WTC11 (cell line): Measurements from ENCODE around the gene HOXC5. TPM values are rescaled to one million over a fixed set of nuclear protein-coding genes. Genes with fewer than 3 reads are reported as not detected.
A peak's percentile ranks its signal among the peaks of the same experiment; 100 is the strongest.

Experiments used
- ATAC-seq: fragments of 200-7000 bp; cut with Tn5 transposase; 2 replicates; pipeline ENCODE4 v1.10.0; 2021; ENCODE audit warnings: mild to moderate bottlenecking, moderate library complexity
- CTCF ChIA-PET: fragments of 300-600 bp; sonication (Branson Sonifier 250); formaldehyde crosslinking; loops from one replicate; lab custom pipeline; 2021; ENCODE audit warnings: antibody characterized with exemption; lab: Charles Lee
- POLR2A ChIA-PET: fragments of 350-600 bp; sonication (Branson Sonifier 250); formaldehyde crosslinking; loops from one replicate; lab custom pipeline; 2021; ENCODE audit warnings: antibody characterized with exemption; lab: Charles Lee
- DNase-seq: peaks from one replicate; pipeline ENCODE4 v3.0.0; 2021; ENCODE audit warnings: low spot score
- H3K27ac Mint-ChIP-seq: 2 replicates; pipeline ENCODE4 v1.8.0; 2021; ENCODE audit warnings: mixed read lengths
- H3K27me3 Mint-ChIP-seq: 2 replicates; pipeline ENCODE4 v1.8.0; 2021; ENCODE audit warnings: low read depth, mild to moderate bottlenecking, moderate library complexity, mixed read lengths
- H3K36me3 Mint-ChIP-seq: 2 replicates; pipeline ENCODE4 v1.8.0; 2021; ENCODE audit warnings: mixed read lengths
- H3K4me1 Mint-ChIP-seq: 2 replicates; pipeline ENCODE4 v1.8.0; 2022; ENCODE audit warnings: mixed read lengths
- H3K4me3 Mint-ChIP-seq: 2 replicates; pipeline ENCODE4 v1.8.0; 2021; ENCODE audit warnings: mild to moderate bottlenecking, moderate library complexity, mixed read lengths
- H3K9me3 Mint-ChIP-seq: 2 replicates; pipeline ENCODE4 v1.8.0; 2021; ENCODE audit warnings: mixed read lengths
- AFF4 ChIP-seq: sonication (generic); formaldehyde crosslinking; IDR thresholded peaks from 2 replicates; pipeline ENCODE4 v1.8.1; 2023; ENCODE audit warnings: mild to moderate bottlenecking, missing genetic modification reagents, borderline replicate concordance
- ATF1 ChIP-seq: sonication (generic); formaldehyde crosslinking; IDR thresholded peaks from 2 replicates; pipeline ENCODE4 v1.8.1; 2023; ENCODE audit warnings: mild to moderate bottlenecking, moderate library complexity, missing genetic modification reagents
- CREB1 ChIP-seq: sonication (generic); formaldehyde crosslinking; IDR thresholded peaks from 2 replicates; pipeline ENCODE4 v1.8.0; 2023; ENCODE audit warnings: mild to moderate bottlenecking, missing genetic modification reagents
- CREM ChIP-seq: sonication (generic); formaldehyde crosslinking; IDR thresholded peaks from 2 replicates; pipeline ENCODE4 v1.8.1; 2022; ENCODE audit warnings: mild to moderate bottlenecking, missing genetic modification reagents, moderate library complexity
- JAZF1 ChIP-seq: fragments of 250-450 bp; sonication (Bioruptor Pico); IDR thresholded peaks from 2 replicates; pipeline ENCODE4 v1.9.0; 2021; ENCODE audit warnings: moderate library complexity, mild to moderate bottlenecking, inconsistent platforms
- OVOL2 ChIP-seq: fragments of 250-450 bp; sonication (Bioruptor Pico); IDR thresholded peaks from 2 replicates; pipeline ENCODE4 v1.9.0; 2021; ENCODE audit warnings: mild to moderate bottlenecking, borderline replicate concordance
- PRDM15 ChIP-seq: sonication (generic); formaldehyde crosslinking; IDR thresholded peaks from 2 replicates; pipeline ENCODE4 v1.8.0; 2022; ENCODE audit warnings: missing genetic modification reagents
- USF1 ChIP-seq: sonication (generic); formaldehyde crosslinking; IDR thresholded peaks from 2 replicates; pipeline ENCODE4 v1.8.0; 2022; ENCODE audit warnings: mild to moderate bottlenecking, missing genetic modification reagents
- USF2 ChIP-seq: sonication (generic); formaldehyde crosslinking; IDR thresholded peaks from 2 replicates; pipeline ENCODE4 v1.8.1; 2023; ENCODE audit warnings: mild to moderate bottlenecking, missing genetic modification reagents, moderate library complexity
- ZNF121 ChIP-seq: sonication (generic); formaldehyde crosslinking; IDR thresholded peaks from 2 replicates; pipeline ENCODE4 v1.8.0; 2023; ENCODE audit warnings: missing genetic modification reagents
- ZSCAN18 ChIP-seq: fragments of 250-450 bp; sonication (Bioruptor Pico); IDR thresholded peaks from 2 replicates; pipeline ENCODE4 v2.1.2; 2022; ENCODE audit warnings: mild to moderate bottlenecking, moderate library complexity
- total RNA-seq: library from RNA; stranded (reverse); gene quantifications from 3 replicates; pipeline ENCODE4 v1.2.3, GENCODE V29; 2021
- TF ChIP-seq, protein P1 (sequence below): sonication (generic); formaldehyde crosslinking; IDR thresholded peaks from 2 replicates; pipeline ENCODE4 v1.8.1; 2022; ENCODE audit warnings: missing genetic modification reagents, borderline replicate concordance
- TF ChIP-seq, protein P2 (sequence below): sonication (generic); formaldehyde crosslinking; IDR thresholded peaks from 2 replicates; pipeline ENCODE4 v1.8.0; 2022; ENCODE audit warnings: mild to moderate bottlenecking, missing genetic modification reagents

The HOXC5 gene
- total RNA-seq, 1 experiment from 2014 or later = not detected

DNA sequence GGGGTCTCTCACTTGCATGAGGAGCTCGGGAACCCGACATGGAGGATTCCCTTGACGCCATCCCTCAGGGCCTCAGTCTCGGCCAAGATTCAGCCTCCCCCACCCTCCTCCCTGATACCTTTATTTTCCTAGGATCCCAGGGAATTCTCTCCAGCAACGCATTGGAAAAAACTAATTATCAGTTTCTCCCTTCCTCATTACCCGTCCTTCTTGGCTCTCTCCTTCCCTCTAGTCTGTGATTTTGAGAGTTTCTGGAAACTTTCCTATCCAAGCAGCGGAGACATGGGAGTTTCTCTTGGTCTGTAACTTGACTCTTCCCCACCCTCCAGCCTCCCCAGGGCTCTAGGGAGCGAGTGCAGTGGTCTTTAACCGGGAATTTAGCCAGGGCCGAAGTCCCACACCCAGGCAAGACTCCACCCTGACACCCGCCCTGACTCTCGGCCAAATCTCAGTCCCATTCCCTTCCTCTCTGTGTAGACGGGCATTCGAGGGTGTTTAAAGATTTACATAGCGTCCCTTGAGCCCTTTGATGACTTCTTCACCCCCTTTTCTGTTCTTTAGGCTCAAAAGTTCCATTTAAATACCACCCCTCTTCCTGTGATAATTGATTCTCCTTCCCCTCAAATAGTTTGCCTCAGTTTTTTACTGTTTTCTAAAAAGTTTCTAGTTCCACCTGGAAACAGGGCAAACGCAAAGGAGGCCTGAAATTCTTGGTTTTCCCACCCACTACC is 6.7 kb downstream of the HOXC5 start:
- DNase-seq (no peak), ATAC-seq (peak; percentile 49; the same call in 1 of the 2 replicates)
- no peaks in the 10 kb centered on the region for H3K9me3 Mint-ChIP-seq
- ChIA-PET POLR2A (no interaction called here), CTCF (interaction anchor here (1.4 kb wide), 1 partner anchor 98 kb away, joined by 3 read pairs; no protein-coding TSS in a partner anchor)
- H3K27me3 Mint-ChIP-seq = peaks cover 100% of the 10 kb centered on the region
- peaks cover 9% of the 10 kb centered on the region for H3K4me1 Mint-ChIP-seq
- H3K4me3 Mint-ChIP-seq = no peak overlapping the region
- H3K36me3 Mint-ChIP-seq = no peaks in the 10 kb centered on the region
- H3K27ac Mint-ChIP-seq = no peak overlapping the region
- TF ChIP-seq ZSCAN18 (CRISPR knock-in tag) (no peak), USF1 (CRISPR knock-in tag) (0 out of 2 replicates have a peak, but pooled peaks have one; percentile 2)

GRCh38 chr12:54040148-54040494 is 7.3 kb downstream of the HOXC5 start:
- ATAC-seq (no peak; the same call in 1 of the 2 replicates), DNase-seq (no peak)
- H3K36me3 Mint-ChIP-seq = no peaks in the 10 kb centered on the region
- peaks cover 100% of the 10 kb centered on the region for H3K27me3 Mint-ChIP-seq
- no peak overlapping the region for H3K27ac Mint-ChIP-seq
- peaks cover 8% of the 10 kb centered on the region; the same call in 1 of the 2 replicates for H3K4me1 Mint-ChIP-seq
- no peaks in the 10 kb centered on the region for H3K9me3 Mint-ChIP-seq
- TF ChIP-seq USF1 (CRISPR knock-in tag) = peak; percentile 57; the same call in 1 of the 2 replicates
- TF ChIP-seq USF2 (CRISPR knock-in tag) = peak; percentile 74
- no peak for TF ChIP-seq JAZF1 (CRISPR knock-in tag)
- CTCF ChIA-PET = interaction anchor here (1.4 to 1.6 kb wide), 2 partner anchors 8 to 98 kb away, joined by 3 to 16 read pairs; partner anchors contain the start of gene HOXC5
- no peak overlapping the region for H3K4me3 Mint-ChIP-seq
- POLR2A ChIA-PET = no interaction called here

DNA sequence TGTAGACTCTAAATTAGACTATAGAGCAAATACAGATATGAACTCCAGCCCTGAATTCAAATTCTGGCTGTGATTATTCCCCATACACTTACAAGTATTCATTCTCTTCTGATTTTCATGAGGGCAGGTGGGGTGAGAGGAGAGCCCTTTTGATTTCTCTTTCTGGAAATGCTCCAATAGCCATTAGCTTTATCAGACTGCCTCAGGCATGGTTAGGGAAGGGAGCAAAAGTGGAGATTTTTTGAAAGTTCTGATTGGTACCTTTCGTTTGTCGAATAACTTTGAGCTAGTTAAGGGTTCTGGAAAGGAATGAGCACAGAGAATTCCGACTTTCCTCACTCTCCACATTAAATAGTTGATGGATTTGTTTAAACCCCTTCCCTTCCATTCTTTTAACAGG is 7.8 kb downstream of the HOXC5 start:
- H3K27me3 Mint-ChIP-seq = peaks cover 100% of the 10 kb centered on the region
- ATAC-seq = no peak
- H3K36me3 Mint-ChIP-seq = no peaks in the 10 kb centered on the region
- no peaks in the 10 kb centered on the region for H3K9me3 Mint-ChIP-seq
- ChIA-PET CTCF (interaction anchor here (0.6 to 1.6 kb wide), 5 partner anchors 8 to 339 kb away, joined by 3 to 16 read pairs (median 3); partner anchors contain the start of gene HOXC5), POLR2A (no interaction called here)
- H3K27ac Mint-ChIP-seq = no peak overlapping the region
- DNase-seq = no peak
- no peak overlapping the region for H3K4me3 Mint-ChIP-seq
- H3K4me1 Mint-ChIP-seq = peaks cover 8% of the 10 kb centered on the region; the same call in 1 of the 2 replicates
- no peak for TF ChIP-seq PRDM15 (CRISPR knock-in tag)
- TF ChIP-seq, protein P1, sequence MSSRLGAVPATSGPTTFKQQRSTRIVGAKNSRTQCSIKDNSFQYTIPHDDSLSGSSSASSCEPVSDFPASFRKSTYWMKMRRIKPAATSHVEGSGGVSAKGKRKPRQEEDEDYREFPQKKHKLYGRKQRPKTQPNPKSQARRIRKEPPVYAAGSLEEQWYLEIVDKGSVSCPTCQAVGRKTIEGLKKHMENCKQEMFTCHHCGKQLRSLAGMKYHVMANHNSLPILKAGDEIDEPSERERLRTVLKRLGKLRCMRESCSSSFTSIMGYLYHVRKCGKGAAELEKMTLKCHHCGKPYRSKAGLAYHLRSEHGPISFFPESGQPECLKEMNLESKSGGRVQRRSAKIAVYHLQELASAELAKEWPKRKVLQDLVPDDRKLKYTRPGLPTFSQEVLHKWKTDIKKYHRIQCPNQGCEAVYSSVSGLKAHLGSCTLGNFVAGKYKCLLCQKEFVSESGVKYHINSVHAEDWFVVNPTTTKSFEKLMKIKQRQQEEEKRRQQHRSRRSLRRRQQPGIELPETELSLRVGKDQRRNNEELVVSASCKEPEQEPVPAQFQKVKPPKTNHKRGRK (CRISPR knock-in tag) = no peak
- TF ChIP-seq AFF4 (CRISPR knock-in tag) = no peak
- TF ChIP-seq CREM = no peak
- no peak for TF ChIP-seq CREB1 (CRISPR knock-in tag)
- no peak for TF ChIP-seq OVOL2 (CRISPR knock-in tag)
- no peak for TF ChIP-seq ZNF121
- TF ChIP-seq ATF1 (CRISPR knock-in tag) = no peak
- TF ChIP-seq, protein P2, sequence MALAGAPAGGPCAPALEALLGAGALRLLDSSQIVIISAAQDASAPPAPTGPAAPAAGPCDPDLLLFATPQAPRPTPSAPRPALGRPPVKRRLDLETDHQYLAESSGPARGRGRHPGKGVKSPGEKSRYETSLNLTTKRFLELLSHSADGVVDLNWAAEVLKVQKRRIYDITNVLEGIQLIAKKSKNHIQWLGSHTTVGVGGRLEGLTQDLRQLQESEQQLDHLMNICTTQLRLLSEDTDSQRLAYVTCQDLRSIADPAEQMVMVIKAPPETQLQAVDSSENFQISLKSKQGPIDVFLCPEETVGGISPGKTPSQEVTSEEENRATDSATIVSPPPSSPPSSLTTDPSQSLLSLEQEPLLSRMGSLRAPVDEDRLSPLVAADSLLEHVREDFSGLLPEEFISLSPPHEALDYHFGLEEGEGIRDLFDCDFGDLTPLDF = no peak
- TF ChIP-seq USF1 (CRISPR knock-in tag) = no peak
